Endothelial cell of umbilical vein (primary cell): Measurements from ENCODE around the gene USP6NL. TPM values are rescaled to one million over a fixed set of nuclear protein-coding genes. Genes with fewer than 3 reads are reported as not detected.

Experiments
- BruUV-seq: library from RNA; stranded (reverse); fragments of 400-500 nt; replicated peaks from 2 replicates; lab custom pipeline; 2021; lab: Mats Ljungman, UMichigan
- CTCF ChIA-PET: fragments of 300-600, 350-600 bp; sonication (Branson Sonifier 250); formaldehyde crosslinking; loops from one replicate; lab custom pipeline; 2021; ENCODE audit warnings: antibody characterized with exemption, inconsistent platforms; lab: Charles Lee
- POLR2A ChIA-PET: fragments of 300-600, 350-600 bp; sonication (Branson Sonifier 250); formaldehyde crosslinking; loops from one replicate; lab custom pipeline; 2021; ENCODE audit warnings: antibody characterized with exemption, inconsistent platforms; lab: Charles Lee
- DNase-seq: peaks from one replicate; pipeline ENCODE4 v3.0.0-alpha.2; 2011; ENCODE audit warnings: low read depth, low spot score
- FAIRE-seq: peaks from 2 replicates; lab custom pipeline; 2011; peaks lifted over from hg19 to GRCh38; lab: Jason Lieb, UNC
- H2AFZ ChIP-seq: 2 replicates; pipeline ENCODE4 v1.6.0; 2012; ENCODE audit warnings: low read depth, low read length, control low read depth, inconsistent platforms
- H3K27ac ChIP-seq: 2 replicates; pipeline ENCODE4 v1.5.1; 2011; ENCODE audit warnings: low read depth, mild to moderate bottlenecking, control low read depth, low read length, moderate library complexity; ENCODE audit not compliant: insufficient read depth
- H3K27me3 ChIP-seq, 2 experiments: 2 replicates each; pipeline versions ENCODE4 v1.6.0 to v1.6.1; 2011; ENCODE audit warnings: low read length in 2 of 2, mixed read lengths in 1 of 2; ENCODE audit not compliant: control insufficient read depth in 2 of 2, insufficient read depth in 2 of 2
- H3K36me3 ChIP-seq, 2 experiments: 2 replicates in 1 of 2; 3 replicates in 1 of 2; pipeline ENCODE4 v1.5.1; 2011; ENCODE audit warnings: low read length in 2 of 2, mild to moderate bottlenecking in 1 of 2, moderate library complexity in 1 of 2; ENCODE audit not compliant: control insufficient read depth in 2 of 2, insufficient read depth in 2 of 2; ENCODE audit errors: extremely low read depth in 1 of 2
- H3K4me1 ChIP-seq: 3 replicates; pipeline ENCODE4 v1.5.1; 2011; ENCODE audit warnings: mild to moderate bottlenecking, low read length; ENCODE audit not compliant: control insufficient read depth, insufficient read depth; ENCODE audit errors: extremely low read depth
- H3K4me2 ChIP-seq: 2 replicates; pipeline ENCODE4 v1.6.1; 2011; ENCODE audit warnings: low read length, control low read depth, mixed read lengths; ENCODE audit not compliant: insufficient read depth
- H3K4me3 ChIP-seq, 3 experiments: fragments of 200-600 bp in 1 of 3; sonication (generic), shearing (Covaris generic) in 1 of 3; replicated peaks in 1 of 3; 2 replicates each; pipeline ENCODE4 v1.5.1; 2011 to 2016; ENCODE audit warnings: control low read depth in 3 of 3, low read length in 3 of 3, mild to moderate bottlenecking in 2 of 3, inconsistent platforms in 1 of 3, low read depth in 1 of 3, moderate library complexity in 1 of 3; ENCODE audit not compliant: insufficient read depth in 1 of 3
- H3K79me2 ChIP-seq: 2 replicates; pipeline ENCODE4 v1.6.0; 2012; ENCODE audit warnings: low read length, inconsistent platforms; ENCODE audit not compliant: control insufficient read depth, insufficient read depth
- H3K9ac ChIP-seq: replicated peaks from 2 replicates; pipeline ENCODE3; 2011; ENCODE audit warnings: low read length, control low read depth; ENCODE audit not compliant: insufficient read depth; ENCODE audit errors: extremely low read depth
- H3K9me1 ChIP-seq: replicated peaks from 3 replicates; pipeline ENCODE4 v1.6.0; 2011; ENCODE audit warnings: mild to moderate bottlenecking, low read length; ENCODE audit not compliant: control insufficient read depth, insufficient read depth; ENCODE audit errors: extremely low read depth
- H3K9me3 ChIP-seq: replicated peaks from 2 replicates; pipeline ENCODE4 v1.5.1; 2012; ENCODE audit warnings: low read length, inconsistent platforms; ENCODE audit not compliant: control insufficient read depth, insufficient read depth
- H4K20me1 ChIP-seq: replicated peaks from 2 replicates; pipeline ENCODE3; 2011; ENCODE audit warnings: mild to moderate bottlenecking, low read length; ENCODE audit not compliant: control insufficient read depth, insufficient read depth; ENCODE audit errors: extremely low read depth
- FOS ChIP-seq: IDR thresholded peaks from 2 replicates; pipeline ENCODE4 v1.6.1; 2011; ENCODE audit warnings: mild to moderate bottlenecking, low read length, moderate library complexity, borderline replicate concordance; ENCODE audit not compliant: insufficient read depth
- GATA2 ChIP-seq: IDR thresholded peaks from 2 replicates; pipeline ENCODE4 v1.7.0; 2011; ENCODE audit warnings: low read depth, mild to moderate bottlenecking, moderate library complexity, mixed read lengths, low read length; ENCODE audit not compliant: insufficient read length, insufficient read depth
- JUN ChIP-seq: IDR thresholded peaks from 2 replicates; pipeline ENCODE4 v1.6.1; 2011; ENCODE audit warnings: borderline replicate concordance, low read depth; ENCODE audit not compliant: insufficient read length, insufficient read depth
- MYC ChIP-seq: IDR thresholded peaks from one replicate; pipeline ENCODE4 v1.6.1; 2011; ENCODE audit warnings: mild to moderate bottlenecking, low read depth, low read length
- POLR2A ChIP-seq: IDR thresholded peaks from 2 replicates; pipeline ENCODE4 v1.6.1; 2012; ENCODE audit warnings: low read depth, mild to moderate bottlenecking, control low read depth, low read length
- POLR2AphosphoS5 ChIP-seq: IDR thresholded peaks from 2 replicates; pipeline ENCODE4 v1.6.1; 2012; ENCODE audit warnings: low read depth, mild to moderate bottlenecking, control low read depth, low read length, moderate library complexity; ENCODE audit not compliant: insufficient read depth
- dilution Hi-C: fragments of 300-500 bp; cut with MboI; formaldehyde crosslinking; loops from one replicate; pipeline ENCODE4 v1.15.0; 2019; ENCODE audit warnings: low sequenced_read_pairs; ENCODE audit not compliant: extremely low pct_ligation_motif_present
- intact Hi-C: fragments of 100-400 bp; cut with micrococcal nuclease; formaldehyde crosslinking; loops from one replicate; pipeline ENCODE4 v1.10.0; 2022
- polyA plus RNA-seq, 4 experiments: library from polyadenylated mRNA; depleted of rRNA in 3 of 4; stranded (reverse) in 3 of 4; unstranded in 1 of 4; fragments of >200 nt; gene quantifications; 2 replicates each; pipeline versions ENCODE4 v1.2.1 to v1.2.3, GENCODE V29; 2011 to 2012; ENCODE audit warnings: missing spikeins in 1 of 4
- total RNA-seq: library from RNA; stranded (reverse); gene quantifications from 2 replicates; pipeline ENCODE4 v1.2.3, GENCODE V29; 2021
- TF ChIP-seq, protein P1 (sequence below): IDR thresholded peaks from 2 replicates; pipeline ENCODE4 v1.6.1; 2011; ENCODE audit not compliant: insufficient read depth, insufficient read length

The USP6NL gene
- total and polyA plus RNA-seq, 2 donors (not counting 3 experiments of a cell fraction or from before 2014, with no cell fraction given): 13.5 to 29.2 TPM

DNA sequence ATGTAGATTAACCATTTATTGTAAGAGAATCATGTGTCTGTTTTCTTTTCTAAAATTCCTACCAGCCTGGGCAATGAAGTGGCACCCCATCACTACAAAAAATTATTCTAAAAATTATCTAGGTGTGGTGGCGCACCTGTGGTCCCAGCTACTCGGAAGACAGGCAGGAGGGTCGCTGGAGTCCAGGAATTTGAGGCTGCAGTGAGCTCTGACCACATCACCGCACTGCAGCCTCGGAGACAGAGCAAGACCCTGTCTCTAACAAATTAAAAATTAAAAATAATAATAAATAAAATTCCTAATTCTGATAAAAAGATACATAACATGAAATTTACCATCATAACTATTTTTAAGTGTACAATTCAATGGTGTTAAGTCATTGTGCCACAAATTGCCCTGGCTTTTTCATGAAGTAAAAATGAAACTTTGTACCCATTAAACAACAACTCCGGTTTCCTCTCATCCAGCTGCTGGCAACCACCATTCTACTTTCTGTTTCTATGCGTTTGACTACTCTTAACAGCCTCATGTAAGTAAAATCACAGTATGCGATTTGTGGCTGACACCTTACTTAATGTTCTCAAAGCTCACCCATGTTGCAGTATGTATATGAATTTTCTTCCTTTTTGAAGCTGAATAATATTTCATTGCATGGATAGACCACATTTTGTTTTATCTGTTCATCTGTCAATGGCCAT lies 20.6 kb upstream of the USP6NL start:
- dilution Hi-C loops (no loop called here), intact Hi-C loops (no loop called here)
- H3K27me3 ChIP-seq: no peaks in the 10 kb centered on the region
- no peak for DNase-seq
- H3K4me2 ChIP-seq: no peak overlapping the region
- H3K9me3 ChIP-seq: no peaks in the 10 kb centered on the region
- H2AFZ ChIP-seq: no peak overlapping the region
- H3K9ac ChIP-seq: no peak overlapping the region
- CTCF ChIA-PET: no interaction called here
- TF ChIP-seq FOS (no peak), POLR2A (no peak), GATA2 (no peak), JUN (no peak), MYC (no peak), POLR2AphosphoS5 (no peak)
- TF ChIP-seq, protein P1, sequence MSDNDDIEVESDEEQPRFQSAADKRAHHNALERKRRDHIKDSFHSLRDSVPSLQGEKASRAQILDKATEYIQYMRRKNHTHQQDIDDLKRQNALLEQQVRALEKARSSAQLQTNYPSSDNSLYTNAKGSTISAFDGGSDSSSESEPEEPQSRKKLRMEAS: no peak
- POLR2A ChIA-PET: interaction anchor here (0.6 kb wide), 1 partner anchor 16 kb away, joined by 3 read pairs; no protein-coding TSS in a partner anchor
- H3K4me1 ChIP-seq: no peaks in the 10 kb centered on the region
- FAIRE-seq: no peak
- no peaks in the 10 kb centered on the region for H4K20me1 ChIP-seq
- no TSS peak for BruUV-seq
- no peaks in the 10 kb centered on the region for H3K9me1 ChIP-seq
- no peak overlapping the region for H3K27ac ChIP-seq
- no peak overlapping the region for H3K4me3 ChIP-seq
- H3K36me3 ChIP-seq: no peaks in the 10 kb centered on the region
- H3K79me2 ChIP-seq: no peaks in the 10 kb centered on the region

DNA sequence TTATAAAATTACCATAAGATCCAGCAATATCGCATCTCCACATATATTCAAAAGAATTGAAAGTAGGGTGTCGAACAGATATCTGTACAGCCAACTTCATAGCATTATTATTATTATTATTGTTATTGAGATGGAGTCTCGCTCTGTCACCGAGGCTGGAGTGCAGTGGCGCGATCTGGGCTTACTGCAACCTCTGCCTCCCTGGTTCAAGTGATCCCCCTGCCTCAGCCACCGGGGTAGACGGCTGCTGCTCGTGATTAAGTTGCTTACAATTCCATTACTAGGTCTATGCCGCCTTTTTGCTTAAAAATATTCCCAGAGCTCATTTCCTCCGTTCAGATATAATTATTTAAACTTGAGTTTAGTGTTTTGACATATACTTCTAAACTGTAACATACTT lies 19.8 kb upstream of the USP6NL start:
- H4K20me1 ChIP-seq: no peaks in the 10 kb centered on the region
- dilution Hi-C loops (no loop called here), intact Hi-C loops (no loop called here)
- no peaks in the 10 kb centered on the region for H3K27me3 ChIP-seq
- no peaks in the 10 kb centered on the region for H3K9me3 ChIP-seq
- H3K4me2 ChIP-seq: no peak overlapping the region
- DNase-seq: no peak
- TF ChIP-seq GATA2: no peak
- TF ChIP-seq FOS: no peak
- H3K4me1 ChIP-seq: no peaks in the 10 kb centered on the region
- no peak overlapping the region for H3K9ac ChIP-seq
- no peak for FAIRE-seq
- CTCF ChIA-PET: interaction anchor here (0.7 to 1.2 kb wide), 2 partner anchors 10 to 13 kb away, joined by 3 to 4 read pairs; no protein-coding TSS in a partner anchor
- no peaks in the 10 kb centered on the region for H3K36me3 ChIP-seq
- H3K79me2 ChIP-seq: no peaks in the 10 kb centered on the region
- no TSS peak for BruUV-seq
- no peaks in the 10 kb centered on the region for H3K9me1 ChIP-seq
- POLR2A ChIA-PET: no interaction called here
- no peak overlapping the region for H3K27ac ChIP-seq
- no peak overlapping the region for H3K4me3 ChIP-seq
- no peak overlapping the region for H2AFZ ChIP-seq
